Fibroblast of the conjunctiva (primary cell): ENCODE data around the gene STAT4.

ENCODE experiments used
- DNase-seq: peaks from one replicate; pipeline ENCODE4 v3.0.0-alpha.2; 2010; ENCODE audit warnings: low read depth

The STAT4 gene

DNA sequence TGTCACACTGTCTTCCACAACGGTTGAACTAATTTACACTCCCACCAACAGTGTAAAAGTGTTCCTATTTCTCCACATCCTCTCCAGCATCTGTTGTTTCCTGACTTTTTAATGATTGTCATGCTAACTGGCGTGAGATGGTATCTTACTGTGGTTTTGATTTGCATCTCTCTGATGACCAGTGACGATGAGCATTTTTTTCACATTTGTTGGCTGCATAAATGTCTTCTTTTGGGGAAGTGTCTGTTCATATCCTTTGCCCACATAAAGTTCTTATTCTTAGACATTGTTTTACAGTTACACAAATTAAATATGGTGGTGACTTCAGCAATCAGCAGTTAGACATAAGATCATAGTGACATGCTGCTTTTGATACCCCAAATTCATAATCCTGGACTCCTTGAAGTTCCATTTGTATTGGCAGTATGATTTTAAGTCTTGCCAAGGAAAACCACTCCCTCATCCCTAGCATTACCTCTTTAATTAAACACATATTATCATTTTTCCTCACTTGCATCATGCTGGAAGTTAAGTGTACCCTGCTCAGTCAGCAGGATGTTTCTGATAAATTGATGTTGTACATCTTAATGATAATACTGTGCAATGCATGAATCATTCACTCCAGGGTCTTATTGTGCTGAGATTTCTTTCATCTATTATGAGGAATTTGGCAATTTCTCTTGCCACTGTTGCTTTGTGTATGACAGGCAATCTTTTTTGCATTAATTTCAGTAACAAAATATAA lies 69.2 kb downstream of the STAT4 start:
- DNase-seq, result no peak

DNA sequence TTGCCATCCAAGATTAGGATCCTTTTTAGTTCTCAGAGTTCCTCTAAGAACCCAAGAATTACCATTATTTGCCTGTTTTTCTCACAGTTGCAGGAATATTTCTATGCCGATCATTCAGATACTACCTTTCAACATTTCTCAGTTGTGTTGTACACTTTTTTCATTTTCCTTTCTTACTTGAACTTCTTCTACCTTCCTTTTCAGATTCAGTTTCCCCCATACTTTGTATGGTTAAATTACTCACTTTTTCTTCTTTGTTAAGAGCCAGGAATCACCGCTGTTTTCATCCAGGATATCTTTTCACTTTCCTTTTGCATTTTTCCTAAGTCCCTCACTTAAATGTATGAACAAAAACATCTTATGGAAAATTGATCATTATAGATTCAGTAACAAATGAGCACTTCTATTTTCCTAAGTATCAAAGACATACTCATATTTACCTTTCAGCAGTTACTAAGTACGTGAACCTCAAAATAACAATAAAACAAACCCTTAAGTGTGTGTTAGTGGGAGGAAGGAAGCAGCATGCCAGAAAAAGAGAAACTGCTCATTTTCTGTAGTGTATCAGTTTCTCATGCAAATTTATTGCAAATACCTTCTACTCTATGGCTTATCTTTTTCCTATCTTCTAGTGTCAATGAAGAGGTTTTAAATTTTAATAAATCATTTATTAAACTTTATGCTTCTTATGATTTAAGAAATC lies 72.5 kb downstream of the STAT4 start:
- no peak for DNase-seq

DNA sequence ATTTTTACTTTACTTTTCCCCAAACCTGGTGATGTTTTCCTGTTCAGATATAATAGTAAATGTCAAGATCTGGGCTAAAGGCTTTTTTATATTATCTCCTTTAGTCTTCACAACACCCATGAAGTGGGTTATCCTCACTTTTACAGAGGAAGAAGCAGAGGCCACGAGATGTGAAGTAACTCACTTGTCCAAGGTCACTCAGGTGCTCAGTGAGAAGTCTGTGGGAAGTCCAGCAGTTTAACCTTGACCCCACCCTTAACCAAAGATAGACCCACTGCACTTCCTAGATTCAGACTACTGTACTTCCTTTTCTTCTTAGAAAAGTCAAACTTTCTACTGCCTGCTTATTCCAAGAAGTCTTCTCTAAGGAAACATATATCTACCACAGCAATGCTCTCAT lies 80.5 kb downstream of the STAT4 start:
- no peak for DNase-seq

DNA sequence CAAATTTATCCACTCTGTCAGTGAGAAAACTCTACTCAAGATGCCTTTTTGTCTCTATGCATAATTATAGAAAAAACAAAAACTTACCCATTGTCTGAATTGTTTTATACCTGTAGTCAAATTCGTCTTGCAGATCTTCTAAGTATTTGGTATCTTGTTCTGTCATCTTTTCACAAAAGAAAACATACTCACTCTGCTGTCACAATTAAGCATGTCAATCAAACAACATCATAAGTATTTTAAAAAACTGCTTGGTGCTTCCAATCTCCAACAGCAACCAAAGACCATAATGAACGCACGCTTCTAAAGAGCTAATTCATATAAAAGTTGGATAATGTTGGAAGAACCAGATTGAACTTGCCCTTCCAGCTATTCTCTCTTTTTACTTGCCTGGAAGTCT lies 81.2 kb downstream of the STAT4 start:
- no peak for DNase-seq

DNA sequence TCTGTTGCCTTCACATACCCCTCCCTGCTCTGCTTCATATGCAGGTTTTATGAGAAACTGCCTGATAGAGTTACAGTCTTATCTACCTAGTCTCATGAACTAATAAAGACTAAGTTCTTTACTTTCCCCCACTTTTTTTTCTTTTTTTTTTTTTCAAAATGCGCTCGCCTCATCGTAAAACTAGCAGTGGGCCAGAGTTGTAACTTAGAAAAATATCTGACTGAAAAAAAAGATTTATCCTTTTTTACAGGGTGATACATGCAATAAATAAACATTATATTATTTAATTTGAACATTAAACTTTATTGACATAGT lies 83.9 kb downstream of the STAT4 start:
- DNase-seq, result no peak

DNA sequence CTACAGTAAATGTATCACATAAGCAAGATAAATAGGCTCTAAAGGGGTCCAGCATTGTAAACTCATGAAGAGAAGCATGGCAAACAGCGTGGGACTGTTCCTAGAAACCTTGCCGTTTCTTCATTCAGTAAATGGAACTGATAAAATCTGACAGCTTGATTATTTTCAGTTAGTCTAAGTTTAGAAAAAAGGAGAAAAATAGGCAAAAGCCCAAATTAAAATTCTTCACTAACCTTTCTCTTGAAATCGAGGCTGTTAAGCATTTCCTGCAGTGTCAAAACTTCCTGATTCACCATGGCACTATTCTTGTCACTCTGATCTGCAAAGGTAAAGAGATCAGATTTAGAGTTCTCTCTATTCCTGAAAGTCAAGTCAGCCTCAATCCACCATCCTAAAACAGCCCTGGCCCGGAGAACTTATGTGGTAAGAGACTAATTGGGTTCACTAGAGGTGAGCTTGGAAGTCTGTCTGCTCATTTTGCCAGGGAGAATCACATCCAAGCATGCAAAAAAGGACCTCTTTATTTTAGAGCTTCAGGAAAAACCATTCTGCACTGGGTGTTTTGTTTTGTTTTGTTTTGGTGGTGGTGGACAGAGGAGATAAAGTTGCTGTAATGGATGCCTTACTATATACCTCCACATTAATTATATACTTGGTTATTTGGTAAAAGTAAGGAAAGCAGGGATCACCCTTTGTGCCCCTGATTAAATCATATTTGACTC lies 84.4 kb downstream of the STAT4 start:
- no peak for DNase-seq

DNA sequence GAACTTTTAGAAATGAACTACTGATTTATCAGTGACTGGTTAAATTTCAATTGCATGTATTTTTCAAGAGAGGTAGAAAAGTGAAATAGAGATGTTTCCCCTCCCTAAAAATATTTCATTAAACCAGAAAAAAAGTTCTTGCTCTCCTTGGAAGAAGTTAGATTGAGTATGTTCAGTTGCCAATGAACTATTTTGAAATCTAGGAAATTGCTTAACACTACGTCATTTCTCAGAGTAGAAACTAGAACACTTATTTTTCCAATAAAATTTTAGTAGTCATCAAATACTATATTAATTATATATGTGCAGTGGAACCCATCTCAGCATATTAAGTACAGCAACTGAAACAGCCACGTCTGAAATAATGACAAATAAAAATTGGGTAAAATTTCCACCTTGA lies 85.0 kb downstream of the STAT4 start:
- DNase-seq, result no peak

DNA sequence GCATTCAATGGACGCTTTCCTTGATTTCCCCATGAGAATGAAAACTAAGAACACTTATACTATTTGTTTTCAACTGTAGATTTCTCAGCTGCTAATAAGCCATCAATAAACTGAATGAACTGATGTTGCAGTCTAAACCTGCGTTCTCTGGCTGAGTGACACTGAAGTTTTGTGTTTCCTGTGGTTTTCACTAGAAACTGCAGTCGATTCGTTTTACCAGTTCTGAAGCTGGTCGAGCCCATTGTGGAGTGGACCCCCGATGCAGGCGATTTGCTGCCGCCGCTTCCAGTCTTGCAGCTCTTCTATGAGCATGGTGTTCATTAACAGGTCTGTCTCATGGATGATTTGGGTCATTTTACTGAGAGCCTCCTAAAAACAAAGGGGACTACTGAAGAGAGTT lies 86.2 kb downstream of the STAT4 start:
- no peak for DNase-seq

DNA sequence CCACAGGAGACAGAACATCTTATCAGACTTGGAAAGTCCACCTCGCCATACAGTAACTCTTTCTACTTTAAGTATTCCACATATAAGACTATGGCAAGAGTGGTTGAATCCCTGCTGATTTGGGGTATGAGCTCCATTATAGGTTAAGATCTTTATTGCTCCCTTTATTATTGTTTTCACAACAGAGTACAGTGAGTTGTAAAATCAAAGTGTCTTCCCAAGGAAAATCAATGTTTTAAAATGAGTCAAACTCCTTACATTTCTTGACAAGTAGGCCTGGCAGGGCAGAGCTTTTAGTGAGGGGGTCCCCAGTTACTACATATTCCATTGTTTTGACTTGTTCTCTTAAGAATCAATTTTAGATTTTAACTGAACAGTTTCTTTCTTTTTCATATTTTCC lies 87.2 kb downstream of the STAT4 start:
- DNase-seq, result no peak

DNA sequence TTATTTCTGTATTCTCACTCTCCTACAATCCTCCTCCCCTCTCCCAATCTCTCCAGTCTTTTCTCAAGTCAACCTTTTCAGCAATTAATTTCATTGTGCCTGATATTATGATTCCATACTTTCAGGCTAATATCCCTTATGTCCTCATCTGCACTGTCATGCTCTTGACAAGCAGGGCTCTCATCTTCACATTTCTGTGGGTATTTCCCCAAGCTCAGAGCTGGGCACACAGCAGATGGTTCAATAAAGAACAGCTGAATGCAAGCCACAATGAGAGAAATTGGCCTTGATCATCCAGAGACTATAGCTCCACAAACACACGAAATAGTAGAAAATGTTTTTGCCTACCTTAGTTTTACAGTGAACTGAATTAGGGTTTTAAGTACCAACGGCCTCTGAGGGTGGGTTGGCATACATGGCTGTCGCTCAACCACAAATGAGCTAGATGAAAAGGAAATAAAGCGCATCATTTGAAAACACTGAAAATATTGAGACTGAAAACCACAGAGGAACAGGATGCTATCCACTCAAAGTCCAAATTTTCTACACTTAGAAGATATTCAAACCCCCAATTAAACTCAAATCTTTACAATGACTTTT lies 89.3 kb downstream of the STAT4 start:
- DNase-seq, result no peak

DNA sequence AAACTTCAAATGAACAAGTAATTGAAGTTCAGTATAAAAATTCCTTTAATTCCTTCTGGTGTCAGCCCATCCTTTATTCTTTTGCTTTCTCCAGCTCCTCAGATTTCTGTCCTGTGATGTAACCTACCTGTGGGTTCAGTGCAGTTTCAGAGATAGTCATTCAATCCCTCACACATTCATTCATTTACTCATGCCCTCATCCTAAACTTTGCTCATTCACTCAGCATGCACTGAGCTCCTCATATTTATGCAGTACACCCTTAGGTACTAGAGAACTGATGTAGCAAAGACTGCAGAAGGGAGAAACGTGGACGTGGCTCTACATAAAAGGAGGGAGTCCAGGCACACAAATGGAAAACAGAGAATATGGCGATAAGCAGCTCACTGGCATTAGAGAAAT lies 91.5 kb downstream of the STAT4 start:
- no peak for DNase-seq

DNA sequence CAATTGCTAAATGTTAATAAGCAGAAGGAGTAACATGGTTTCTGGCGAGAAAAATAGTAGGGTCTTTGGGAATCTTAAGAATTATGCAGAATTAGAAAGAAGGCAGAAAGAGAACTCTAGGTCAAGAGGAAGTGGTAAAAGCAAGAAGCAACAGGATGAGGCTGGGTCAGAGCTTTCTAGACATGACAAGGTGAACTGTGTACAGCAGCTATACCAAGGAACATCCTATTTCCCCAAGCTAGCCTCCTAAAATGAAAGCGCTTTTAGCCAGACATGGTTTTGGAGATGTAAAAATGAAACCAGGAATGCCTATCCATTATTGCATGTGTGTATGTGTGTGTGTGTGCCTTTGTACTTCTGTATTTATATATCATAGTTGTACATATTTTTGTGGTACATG lies 94.6 kb downstream of the STAT4 start:
- DNase-seq, result no peak

DNA sequence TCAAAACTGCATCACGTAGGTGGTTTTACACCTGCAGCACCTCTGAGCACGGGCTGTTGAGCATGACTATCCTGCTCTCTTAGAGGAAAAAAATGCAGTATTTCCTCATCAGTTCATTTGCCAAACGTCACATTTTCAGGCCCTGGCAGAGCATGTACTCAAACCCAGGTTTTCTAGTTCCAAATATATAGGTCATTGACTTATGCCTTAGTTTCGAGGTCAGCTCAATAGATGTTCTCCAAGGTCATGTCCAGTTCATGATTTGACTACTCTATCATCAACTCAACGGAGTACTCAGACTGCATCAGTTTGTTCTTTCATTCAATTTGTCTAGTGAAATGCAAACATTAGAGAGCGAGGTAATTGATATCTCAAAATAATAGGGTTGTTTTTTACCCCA lies 97.5 kb downstream of the STAT4 start:
- DNase-seq, result no peak

DNA sequence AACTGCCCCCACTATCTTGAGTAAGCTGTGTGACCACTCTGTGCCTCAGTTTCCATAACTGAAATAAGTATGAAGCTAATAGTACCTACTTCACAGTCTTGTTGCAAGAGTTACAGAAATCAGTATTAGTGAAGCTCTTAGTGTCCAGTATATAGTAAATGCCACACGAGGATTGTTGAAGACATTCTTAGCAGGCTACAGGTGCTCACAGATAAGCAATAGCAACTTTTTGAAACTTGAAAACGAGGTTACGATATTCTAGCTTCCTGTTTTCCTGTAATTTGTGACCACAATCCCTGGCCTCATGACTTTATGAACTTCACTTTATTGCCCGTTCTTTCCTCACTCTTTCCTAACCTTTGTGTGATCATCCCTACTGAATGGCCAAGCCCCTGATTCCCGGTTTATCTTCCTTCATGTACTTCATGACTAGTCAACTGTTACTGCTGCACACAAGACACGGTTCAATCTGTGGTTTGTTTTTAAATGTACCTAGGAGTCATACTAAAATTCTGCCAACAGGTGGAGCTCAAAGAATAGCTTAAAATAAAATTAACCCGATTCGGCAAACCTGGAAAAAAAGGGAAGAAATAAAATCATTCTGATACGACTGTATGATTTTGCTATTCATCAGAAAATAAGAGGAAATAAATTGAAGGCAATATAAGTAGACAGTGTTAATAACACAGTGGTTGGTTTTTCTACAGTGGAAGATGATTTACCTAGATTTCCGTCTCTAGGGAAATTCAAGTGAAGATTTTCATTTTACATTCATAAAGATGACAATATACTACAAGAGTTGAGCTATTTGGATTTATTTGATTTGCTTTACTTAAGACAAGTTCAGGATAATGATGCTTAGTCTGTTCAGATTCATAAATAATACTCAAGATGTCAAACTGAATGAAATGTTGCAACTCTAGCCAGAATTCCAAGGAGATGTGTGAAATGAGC lies 98.7 kb downstream of the STAT4 start:
- no peak for DNase-seq

DNA sequence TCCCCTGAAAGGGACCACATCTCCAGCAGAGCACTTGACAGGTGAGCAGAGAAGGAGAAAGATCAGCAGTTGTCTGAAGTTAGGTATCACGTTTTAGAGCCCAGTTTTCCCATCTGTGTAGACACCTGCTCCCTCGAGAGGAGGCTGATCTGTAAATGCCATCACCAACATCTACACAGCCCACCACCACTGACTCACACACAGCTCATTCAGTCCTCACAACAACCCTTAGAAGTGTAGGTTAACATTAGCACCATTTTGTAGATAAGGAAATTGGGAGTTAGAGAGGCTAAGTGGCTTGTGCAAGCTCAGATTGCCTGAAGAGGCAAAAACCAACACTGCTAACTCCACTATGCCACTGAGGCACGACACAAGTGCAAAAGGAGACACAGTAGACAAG lies 99.6 kb downstream of the STAT4 start:
- no peak for DNase-seq

DNA sequence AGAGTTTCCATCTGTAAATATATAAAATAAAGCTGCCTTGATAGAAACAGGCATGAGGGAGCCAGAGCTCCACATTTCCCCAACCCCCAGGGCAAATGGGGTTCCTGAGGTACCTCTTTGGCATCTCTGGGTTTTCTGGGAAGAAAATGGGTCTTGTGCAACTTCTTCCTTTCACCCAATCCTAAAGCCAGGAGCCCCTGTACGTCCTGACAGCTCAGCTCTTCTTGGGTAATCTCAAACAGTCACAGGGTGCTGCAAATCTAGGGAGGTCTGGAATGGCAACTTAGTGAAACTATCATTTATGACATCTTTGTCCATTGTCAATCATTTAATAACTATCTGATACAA lies 100.2 kb downstream of the STAT4 start:
- peak; percentile 47 for DNase-seq

DNA sequence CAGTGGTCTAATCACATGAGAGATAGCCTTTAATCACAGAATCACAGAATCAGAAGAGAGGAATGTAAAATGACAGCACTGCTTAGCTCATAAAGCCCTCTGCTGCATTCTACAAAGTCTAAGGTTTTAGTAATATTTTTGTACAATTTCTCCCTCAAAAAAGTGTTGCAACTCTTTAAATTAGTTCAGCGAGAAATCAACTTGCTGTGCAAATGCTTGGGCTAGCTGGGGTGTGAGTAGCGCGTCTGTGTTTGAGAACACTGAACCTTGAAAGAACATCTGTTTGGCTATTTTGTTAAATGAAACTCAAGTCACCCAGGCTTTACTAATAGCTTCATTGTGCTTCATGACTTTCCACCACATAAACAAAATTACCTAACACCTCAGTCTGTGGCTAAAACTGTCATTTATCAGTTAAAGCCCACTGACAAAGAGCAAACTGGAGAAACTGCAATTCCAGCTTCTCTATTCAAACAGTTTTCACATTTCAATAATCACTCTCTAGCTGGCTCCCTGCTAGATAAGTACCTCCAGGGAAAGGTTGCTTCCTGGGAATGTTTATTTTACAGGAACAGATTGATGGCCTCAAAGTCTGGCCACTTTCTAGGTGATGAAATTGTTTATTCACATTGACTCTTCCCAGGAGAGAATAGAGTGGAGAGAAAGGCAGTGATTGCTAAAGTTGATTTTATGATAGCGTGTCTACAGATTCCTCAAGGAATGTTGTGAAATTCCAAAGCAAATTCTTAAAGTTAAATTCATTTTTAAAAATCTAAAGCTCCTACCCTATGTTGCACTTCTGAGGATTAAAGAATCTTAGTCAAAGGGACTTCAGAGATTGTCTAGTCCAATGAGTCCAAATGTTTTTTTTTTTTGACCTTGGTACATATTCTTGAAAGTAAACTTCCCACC lies 100.8 kb downstream of the STAT4 start:
- peak; percentile 55 for DNase-seq

DNA sequence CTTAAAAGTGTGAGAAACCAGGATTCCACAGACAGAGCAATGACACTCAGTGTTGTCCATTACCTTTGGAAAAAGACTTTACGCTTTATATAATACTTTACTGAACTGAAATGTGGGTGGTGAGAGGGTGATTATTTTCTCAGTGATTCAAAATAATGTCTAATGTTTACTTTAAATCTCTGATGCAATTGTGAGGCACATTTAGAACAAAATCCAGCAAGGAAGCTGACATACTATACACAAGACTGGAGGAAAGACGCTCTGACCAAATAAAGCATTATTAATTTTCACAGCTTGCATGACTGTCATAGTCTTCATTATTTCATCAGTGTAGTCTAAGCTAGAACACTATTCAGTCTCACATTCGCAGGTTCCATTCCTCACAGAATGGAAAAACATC lies 102.7 kb downstream of the STAT4 start:
- DNase-seq, result no peak

DNA sequence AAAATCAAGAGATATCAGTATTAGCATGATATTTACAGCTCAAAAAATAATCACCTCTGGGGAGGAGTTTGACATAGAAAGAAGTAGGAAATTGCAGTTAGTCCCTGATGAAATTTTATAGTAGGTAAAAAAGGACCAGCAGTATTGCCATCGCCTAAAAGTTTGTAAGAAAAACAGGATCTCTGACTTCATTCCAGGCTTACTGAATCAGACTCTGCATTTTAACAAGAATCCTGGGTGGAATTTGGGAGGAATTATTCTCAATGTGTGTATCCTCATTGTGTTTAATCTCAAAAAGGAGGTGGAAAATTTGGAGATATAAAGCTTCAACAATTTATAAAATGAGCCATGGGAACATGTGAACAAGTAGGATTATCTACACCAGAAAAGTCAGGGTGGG lies 105.7 kb downstream of the STAT4 start:
- DNase-seq, result no peak

DNA sequence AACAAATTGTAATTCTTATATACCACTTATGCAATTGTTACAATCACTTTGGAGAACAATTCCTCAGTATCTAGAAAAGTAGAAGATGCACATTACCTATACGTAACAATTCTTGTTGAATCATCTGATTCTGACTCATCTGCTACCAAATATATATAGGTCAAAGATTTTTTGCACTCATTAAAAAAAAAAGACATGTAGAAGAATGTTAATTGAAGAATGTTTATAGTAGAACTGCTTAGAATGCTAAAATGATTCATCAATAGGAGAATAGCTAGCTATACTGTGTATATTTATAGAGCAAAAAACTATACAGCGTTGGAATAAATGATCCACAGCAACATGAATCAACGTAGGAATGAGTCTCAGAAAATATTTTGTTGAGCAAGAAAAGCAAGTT lies 107.4 kb downstream of the STAT4 start:
- no peak for DNase-seq
